ENCODE measurements around the gene GALC. TPM values are rescaled to one million over a fixed set of nuclear protein-coding genes. Genes with fewer than 3 reads are reported as not detected.

GALC gene
- polyA plus RNA-seq, 2 donors = 2.6 to 2.8 TPM

GRCh38 chr14:88009486-88009885, 16.5 kb upstream of the GALC start:
- no peak overlapping the region for H3K27ac ChIP-seq (ENCODE audit: low read depth in 2 of 2, low read length in 1 of 2)
- no peaks in the 10 kb centered on the region for H3K36me3 ChIP-seq (ENCODE audit: control insufficient read depth in 2 of 2, insufficient read depth in 2 of 2, low read length in 1 of 2)
- H3K4me3 ChIP-seq (ENCODE audit: low read depth in 1 of 2, low read length in 2 of 2) = no peak overlapping the region
- no peaks in the 10 kb centered on the region for H3K4me1 ChIP-seq (ENCODE audit: control insufficient read depth in 2 of 2, insufficient read depth in 2 of 2, low read length in 1 of 2)
- no peaks in the 10 kb centered on the region for H3K27me3 ChIP-seq (ENCODE audit: control insufficient read depth in 1 of 2, insufficient read depth in 2 of 2, low read length in 2 of 2)
- H3K9me3 ChIP-seq (ENCODE audit: control insufficient read depth in 2 of 2, insufficient read depth in 1 of 2, low read depth in 1 of 2, low read length in 1 of 2) = no peaks in the 10 kb centered on the region
- WGBS, 2 donors = 77 to 81% methylated on average over 1 of the region's 1 CpG

- H3K4me1 ChIP-seq (ENCODE audit: control insufficient read depth in 2 of 2, insufficient read depth in 2 of 2, low read length in 1 of 2) = no peaks in the 10 kb centered on the region
- no peaks in the 10 kb centered on the region for H3K9me3 ChIP-seq (ENCODE audit: control insufficient read depth in 2 of 2, insufficient read depth in 1 of 2, low read depth in 1 of 2, low read length in 1 of 2)
- H3K4me3 ChIP-seq (ENCODE audit: low read depth in 1 of 2, low read length in 2 of 2) = no peak overlapping the region
- WGBS, 2 donors = 90 to 95% methylated on average over 2 of the region's 2 CpGs
- no peak overlapping the region for H3K27ac ChIP-seq (ENCODE audit: low read depth in 2 of 2, low read length in 1 of 2)
- no peaks in the 10 kb centered on the region for H3K27me3 ChIP-seq (ENCODE audit: control insufficient read depth in 1 of 2, insufficient read depth in 2 of 2, low read length in 2 of 2)
- no peaks in the 10 kb centered on the region for H3K36me3 ChIP-seq (ENCODE audit: control insufficient read depth in 2 of 2, insufficient read depth in 2 of 2, low read length in 1 of 2)
Observed at GRCh38 chr14:88008039-88008742, 15.2 kb upstream of the GALC start.

GRCh38 chr14:88007608-88008007, 14.6 kb upstream of the GALC start:
- Histone ChIP-seq H3K4me1 (ENCODE audit: control insufficient read depth in 2 of 2, insufficient read depth in 2 of 2, low read length in 1 of 2) (no peaks in the 10 kb centered on the region), H3K4me3 (ENCODE audit: low read depth in 1 of 2, low read length in 2 of 2) (no peak overlapping the region), H3K36me3 (ENCODE audit: control insufficient read depth in 2 of 2, insufficient read depth in 2 of 2, low read length in 1 of 2) (no peaks in the 10 kb centered on the region), H3K27ac (ENCODE audit: low read depth in 2 of 2, low read length in 1 of 2) (no peak overlapping the region), H3K9me3 (ENCODE audit: control insufficient read depth in 2 of 2, insufficient read depth in 1 of 2, low read depth in 1 of 2, low read length in 1 of 2) (no peaks in the 10 kb centered on the region), H3K27me3 (ENCODE audit: control insufficient read depth in 1 of 2, insufficient read depth in 2 of 2, low read length in 2 of 2) (no peaks in the 10 kb centered on the region)
- WGBS, 2 donors = 42 to 60% methylated on average over 1 of the region's 1 CpG

GRCh38 chr14:88005978-88006851, 13.2 kb upstream of the GALC start:
- 74 to 80% methylated on average over 13 of the region's 13 CpGs for WGBS, 2 donors
- Histone ChIP-seq H3K27me3 (ENCODE audit: control insufficient read depth in 1 of 2, insufficient read depth in 2 of 2, low read length in 2 of 2) (no peaks in the 10 kb centered on the region), H3K36me3 (ENCODE audit: control insufficient read depth in 2 of 2, insufficient read depth in 2 of 2, low read length in 1 of 2) (no peaks in the 10 kb centered on the region), H3K4me3 (ENCODE audit: low read depth in 1 of 2, low read length in 2 of 2) (no peak overlapping the region), H3K4me1 (ENCODE audit: control insufficient read depth in 2 of 2, insufficient read depth in 2 of 2, low read length in 1 of 2) (no peaks in the 10 kb centered on the region), H3K9me3 (ENCODE audit: control insufficient read depth in 2 of 2, insufficient read depth in 1 of 2, low read depth in 1 of 2, low read length in 1 of 2) (no peaks in the 10 kb centered on the region), H3K27ac (ENCODE audit: low read depth in 2 of 2, low read length in 1 of 2) (peak overlapping the region; percentile 40 to 56)

GRCh38 chr14:88005050-88005481, 12.1 kb upstream of the GALC start, which contains the start of gene GPR65:
Gene GPR65, plus strand, starts transcription at chr14:88005135. Its CDS starts 5,713 bp downstream, at chr14:88010848.
- H3K36me3 ChIP-seq (ENCODE audit: control insufficient read depth in 2 of 2, insufficient read depth in 2 of 2, low read length in 1 of 2) = no peaks in the 10 kb centered on the region
- H3K9me3 ChIP-seq (ENCODE audit: control insufficient read depth in 2 of 2, insufficient read depth in 1 of 2, low read depth in 1 of 2, low read length in 1 of 2) = no peaks in the 10 kb centered on the region
- WGBS, 2 donors = 44 to 61% methylated on average over 3 of the region's 3 CpGs
- H3K27ac ChIP-seq (ENCODE audit: low read depth in 2 of 2, low read length in 1 of 2) = peak within 1 kb of the TSS in 1 of 2 donors; percentile 63
- no peak within 1 kb of the TSS for H3K4me3 ChIP-seq (ENCODE audit: low read depth in 1 of 2, low read length in 2 of 2)
- H3K4me1 ChIP-seq (ENCODE audit: control insufficient read depth in 2 of 2, insufficient read depth in 2 of 2, low read length in 1 of 2) = no peaks in the 10 kb centered on the region
- no peaks in the 10 kb centered on the region for H3K27me3 ChIP-seq (ENCODE audit: control insufficient read depth in 1 of 2, insufficient read depth in 2 of 2, low read length in 2 of 2)

- H3K27me3 ChIP-seq (ENCODE audit: control insufficient read depth in 1 of 2, insufficient read depth in 2 of 2, low read length in 2 of 2) = no peaks in the 10 kb centered on the region
- H3K4me1 ChIP-seq (ENCODE audit: control insufficient read depth in 2 of 2, insufficient read depth in 2 of 2, low read length in 1 of 2) = no peaks in the 10 kb centered on the region
- H3K27ac ChIP-seq (ENCODE audit: low read depth in 2 of 2, low read length in 1 of 2) = no peak overlapping the region
- no peaks in the 10 kb centered on the region for H3K9me3 ChIP-seq (ENCODE audit: control insufficient read depth in 2 of 2, insufficient read depth in 1 of 2, low read depth in 1 of 2, low read length in 1 of 2)
- no peak overlapping the region for H3K4me3 ChIP-seq (ENCODE audit: low read depth in 1 of 2, low read length in 2 of 2)
- no peaks in the 10 kb centered on the region for H3K36me3 ChIP-seq (ENCODE audit: control insufficient read depth in 2 of 2, insufficient read depth in 2 of 2, low read length in 1 of 2)
- WGBS, 2 donors = 60 to 67% methylated on average over 3 of the region's 3 CpGs
Observed at GRCh38 chr14:88004506-88005036, 11.6 kb upstream of the GALC start.

- no peak overlapping the region for H3K27ac ChIP-seq (ENCODE audit: low read depth in 2 of 2, low read length in 1 of 2)
- 83 to 86% methylated on average over 4 of the region's 4 CpGs for WGBS, 2 donors
- H3K4me1 ChIP-seq (ENCODE audit: control insufficient read depth in 2 of 2, insufficient read depth in 2 of 2, low read length in 1 of 2) = no peaks in the 10 kb centered on the region
- H3K27me3 ChIP-seq (ENCODE audit: control insufficient read depth in 1 of 2, insufficient read depth in 2 of 2, low read length in 2 of 2) = no peaks in the 10 kb centered on the region
- H3K9me3 ChIP-seq (ENCODE audit: control insufficient read depth in 2 of 2, insufficient read depth in 1 of 2, low read depth in 1 of 2, low read length in 1 of 2) = no peaks in the 10 kb centered on the region
- H3K36me3 ChIP-seq (ENCODE audit: control insufficient read depth in 2 of 2, insufficient read depth in 2 of 2, low read length in 1 of 2) = no peaks in the 10 kb centered on the region
- H3K4me3 ChIP-seq (ENCODE audit: low read depth in 1 of 2, low read length in 2 of 2) = no peak overlapping the region
Observed at GRCh38 chr14:88003425-88003824, 10.4 kb upstream of the GALC start.

GRCh38 chr14:88002421-88003075, 9.6 kb upstream of the GALC start:
- Histone ChIP-seq H3K27ac (ENCODE audit: low read depth in 2 of 2, low read length in 1 of 2) (no peak overlapping the region), H3K4me3 (ENCODE audit: low read depth in 1 of 2, low read length in 2 of 2) (no peak overlapping the region), H3K9me3 (ENCODE audit: control insufficient read depth in 2 of 2, insufficient read depth in 1 of 2, low read depth in 1 of 2, low read length in 1 of 2) (no peaks in the 10 kb centered on the region), H3K4me1 (ENCODE audit: control insufficient read depth in 2 of 2, insufficient read depth in 2 of 2, low read length in 1 of 2) (no peaks in the 10 kb centered on the region), H3K36me3 (ENCODE audit: control insufficient read depth in 2 of 2, insufficient read depth in 2 of 2, low read length in 1 of 2) (no peaks in the 10 kb centered on the region), H3K27me3 (ENCODE audit: control insufficient read depth in 1 of 2, insufficient read depth in 2 of 2, low read length in 2 of 2) (no peaks in the 10 kb centered on the region)
- WGBS, 2 donors = 84 to 85% methylated on average over 4 of the region's 4 CpGs

GRCh38 chr14:87999277-87999676, 6.3 kb upstream of the GALC start:
- Histone ChIP-seq H3K4me1 (ENCODE audit: control insufficient read depth in 2 of 2, insufficient read depth in 2 of 2, low read length in 1 of 2) (no peaks in the 10 kb centered on the region), H3K36me3 (ENCODE audit: control insufficient read depth in 2 of 2, insufficient read depth in 2 of 2, low read length in 1 of 2) (no peaks in the 10 kb centered on the region), H3K27ac (ENCODE audit: low read depth in 2 of 2, low read length in 1 of 2) (no peak overlapping the region), H3K27me3 (ENCODE audit: control insufficient read depth in 1 of 2, insufficient read depth in 2 of 2, low read length in 2 of 2) (no peaks in the 10 kb centered on the region), H3K4me3 (ENCODE audit: low read depth in 1 of 2, low read length in 2 of 2) (no peak overlapping the region), H3K9me3 (ENCODE audit: control insufficient read depth in 2 of 2, insufficient read depth in 1 of 2, low read depth in 1 of 2, low read length in 1 of 2) (no peaks in the 10 kb centered on the region)
- 94% methylated on average over 2 of the region's 2 CpGs for WGBS, 2 donors

Measured in esophagus (tissue), 2 donors.